Heart left ventricle (tissue), 13 donors: ENCODE results near the gene SZT2.

ENCODE experiments used
- POLR2A ChIP-seq, 2 donors: fragments of 450-650 bp; IDR thresholded peaks; one replicate each; pipeline ENCODE4 v1.6.1; 2017; ENCODE audit warnings: antibody characterized with exemption in 2 of 2, mild to moderate bottlenecking in 2 of 2, moderate library complexity in 2 of 2
- TF ChIP-seq, protein P1 (sequence below), 12 donors: fragments of 200-600 bp; sonication (generic) in 4 of 12; IDR thresholded peaks; one replicate each; pipeline versions ENCODE4 v1.5.0 to v1.8.0; 2018 to 2022; ENCODE audit warnings: antibody characterized with exemption in 12 of 12, mild to moderate bottlenecking in 5 of 12
- donor health status: ischemic (EF 13 %, LVEDD 7.1; RV severe dilation, severe dysfunction).
- donor health status: DM: no; HTN: yes; CAD: no.
- donor health status: DM: no; HTN: no; CAD: no.
- donor health status: ischemic (EF 25% LVEDD 6.9; RV normal size, moderate dysfunction).
- donor health status: ischemic (EF 25% LVEDD 5.7; RV mildly dilated, moderate dysfunction).
- donor health status: ischemic (EF 35%, LVEDD 5.7; RV mildly dilated, moderate dysfunction).
- donor health status: nonischemic (EF 11% LVEDD 7.7; RV severe dilation, severe dysfunction).
- donor health status: DM: yes; HTN: yes; CAD: no.
- donor health status: PGD.
- donor health status: ischemic (EF 29% LVEDD 5.4; RV normal size, mild dysfunction).
- donor health status: nonischemic (EF 23%, LVEDD 6.1; RV moderate dilation, normal function).

DNA sequence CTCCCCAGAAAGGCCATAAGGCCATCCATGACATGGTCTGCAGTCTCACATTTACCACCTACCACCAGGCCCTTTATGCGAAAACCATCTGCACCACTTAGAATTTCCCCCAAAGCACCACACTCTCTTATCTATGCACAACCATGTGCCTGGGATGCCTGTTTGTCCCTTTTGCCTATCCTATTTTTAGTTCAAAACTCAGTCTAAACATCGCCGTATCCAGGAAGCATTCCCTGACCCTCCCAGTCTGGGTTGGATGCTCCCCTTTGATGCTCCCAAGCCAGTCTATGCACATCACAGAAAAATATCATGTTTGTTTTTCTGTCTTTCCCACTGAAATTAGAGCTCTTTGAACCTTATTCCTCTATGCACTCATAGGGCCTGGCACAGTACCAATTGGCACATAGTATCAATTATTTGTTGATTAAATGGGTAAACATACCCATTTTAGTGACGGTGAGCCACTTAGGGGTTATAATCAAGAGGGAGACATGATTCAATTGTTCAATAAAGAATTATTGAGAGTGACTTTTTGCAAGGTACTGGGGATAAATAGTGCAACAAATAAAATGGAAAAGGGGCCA, 45.3 kb upstream of the SZT2 start:
- no peak for TF ChIP-seq POLR2A (IDR thresholded peaks at IDR 0.05)
- TF ChIP-seq, protein P1, sequence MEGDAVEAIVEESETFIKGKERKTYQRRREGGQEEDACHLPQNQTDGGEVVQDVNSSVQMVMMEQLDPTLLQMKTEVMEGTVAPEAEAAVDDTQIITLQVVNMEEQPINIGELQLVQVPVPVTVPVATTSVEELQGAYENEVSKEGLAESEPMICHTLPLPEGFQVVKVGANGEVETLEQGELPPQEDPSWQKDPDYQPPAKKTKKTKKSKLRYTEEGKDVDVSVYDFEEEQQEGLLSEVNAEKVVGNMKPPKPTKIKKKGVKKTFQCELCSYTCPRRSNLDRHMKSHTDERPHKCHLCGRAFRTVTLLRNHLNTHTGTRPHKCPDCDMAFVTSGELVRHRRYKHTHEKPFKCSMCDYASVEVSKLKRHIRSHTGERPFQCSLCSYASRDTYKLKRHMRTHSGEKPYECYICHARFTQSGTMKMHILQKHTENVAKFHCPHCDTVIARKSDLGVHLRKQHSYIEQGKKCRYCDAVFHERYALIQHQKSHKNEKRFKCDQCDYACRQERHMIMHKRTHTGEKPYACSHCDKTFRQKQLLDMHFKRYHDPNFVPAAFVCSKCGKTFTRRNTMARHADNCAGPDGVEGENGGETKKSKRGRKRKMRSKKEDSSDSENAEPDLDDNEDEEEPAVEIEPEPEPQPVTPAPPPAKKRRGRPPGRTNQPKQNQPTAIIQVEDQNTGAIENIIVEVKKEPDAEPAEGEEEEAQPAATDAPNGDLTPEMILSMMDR (IDR thresholded peaks at IDR 0.05): no peak
